GM23338 (cell line): ENCODE measurements around the gene CD2.

Source experiments
- CREB1 ChIP-seq: fragments of 250-450 bp; sonication (Bioruptor Pico); IDR thresholded peaks from 2 replicates; pipeline ENCODE4 v1.5.0; 2020; ENCODE audit warnings: low read depth, mild to moderate bottlenecking, moderate library complexity
- ETS1 ChIP-seq: IDR thresholded peaks from 2 replicates; pipeline ENCODE4 v1.6.1; 2016; ENCODE audit warnings: antibody characterized with exemption
- EZH2 ChIP-seq: fragments of 200-600 bp; sonication (generic); IDR thresholded peaks from one replicate; pipeline ENCODE4 v1.8.0; 2017; ENCODE audit warnings: antibody characterized with exemption, mild to moderate bottlenecking, low read depth; ENCODE audit not compliant: unreplicated experiment
- EZH2phosphoT487 ChIP-seq: fragments of 200-600 bp; sonication (generic); IDR thresholded peaks from one replicate; pipeline ENCODE4 v1.8.1; 2018; ENCODE audit warnings: antibody characterized with exemption; ENCODE audit not compliant: unreplicated experiment
- JUNB ChIP-seq: IDR thresholded peaks from one replicate; pipeline ENCODE4 v1.6.1; 2016; ENCODE audit warnings: antibody characterized with exemption; ENCODE audit not compliant: unreplicated experiment
- POLR2AphosphoS5 ChIP-seq: IDR thresholded peaks from 2 replicates; pipeline ENCODE4 v1.6.1; 2016; ENCODE audit warnings: antibody characterized with exemption, low read depth
- REST ChIP-seq: IDR thresholded peaks from one replicate; pipeline ENCODE4 v1.6.1; 2018; ENCODE audit warnings: antibody characterized with exemption; ENCODE audit not compliant: unreplicated experiment
- ZNF462 ChIP-seq: fragments of 250-450 bp; sonication (Bioruptor Pico); IDR thresholded peaks from 2 replicates; pipeline ENCODE4 v1.5.0; 2020; ENCODE audit warnings: mild to moderate bottlenecking, moderate library complexity
- TF ChIP-seq, protein P1 (sequence below), 2 experiments: fragments of 200-600 bp in 1 of 2; sonication (generic) in 1 of 2; conservative IDR thresholded peaks; 2 replicates each; pipeline versions ENCODE4 v1.5.1 to v1.6.1; 2016 to 2017; ENCODE audit warnings: antibody characterized with exemption in 2 of 2, low read depth in 2 of 2, mild to moderate bottlenecking in 2 of 2, moderate library complexity in 1 of 2

GRCh38 chr1:116807394-116808199 is 53.4 kb downstream of the CD2 start:
- TF ChIP-seq, protein P1, sequence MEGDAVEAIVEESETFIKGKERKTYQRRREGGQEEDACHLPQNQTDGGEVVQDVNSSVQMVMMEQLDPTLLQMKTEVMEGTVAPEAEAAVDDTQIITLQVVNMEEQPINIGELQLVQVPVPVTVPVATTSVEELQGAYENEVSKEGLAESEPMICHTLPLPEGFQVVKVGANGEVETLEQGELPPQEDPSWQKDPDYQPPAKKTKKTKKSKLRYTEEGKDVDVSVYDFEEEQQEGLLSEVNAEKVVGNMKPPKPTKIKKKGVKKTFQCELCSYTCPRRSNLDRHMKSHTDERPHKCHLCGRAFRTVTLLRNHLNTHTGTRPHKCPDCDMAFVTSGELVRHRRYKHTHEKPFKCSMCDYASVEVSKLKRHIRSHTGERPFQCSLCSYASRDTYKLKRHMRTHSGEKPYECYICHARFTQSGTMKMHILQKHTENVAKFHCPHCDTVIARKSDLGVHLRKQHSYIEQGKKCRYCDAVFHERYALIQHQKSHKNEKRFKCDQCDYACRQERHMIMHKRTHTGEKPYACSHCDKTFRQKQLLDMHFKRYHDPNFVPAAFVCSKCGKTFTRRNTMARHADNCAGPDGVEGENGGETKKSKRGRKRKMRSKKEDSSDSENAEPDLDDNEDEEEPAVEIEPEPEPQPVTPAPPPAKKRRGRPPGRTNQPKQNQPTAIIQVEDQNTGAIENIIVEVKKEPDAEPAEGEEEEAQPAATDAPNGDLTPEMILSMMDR (conservative IDR thresholded peaks at IDR 0.05; ENCODE audit: low read depth in 2 of 2): no peak
- TF ChIP-seq CREB1 (CRISPR knock-in tag) (no peak), EZH2phosphoT487 (no peak), JUNB (no peak), REST (no peak), ETS1 (no peak), POLR2AphosphoS5 (no peak), ZNF462 (CRISPR knock-in tag) (no peak), EZH2 (no peak)
